ENCODE data around the gene IFT52. TPM values are rescaled to one million over a fixed set of nuclear protein-coding genes. Genes with fewer than 3 reads are reported as not detected.

The IFT52 gene
- total RNA-seq: 10 to 100 TPM; 12.6 to 19.2 TPM

GRCh38 chr20:43590392-43591303, at the start of gene IFT52:
Gene IFT52, plus strand, starts transcription at chr20:43590937. Its CDS starts 3,762 bp downstream, at chr20:43594699.
- intact Hi-C loops (cut with DNase I): no loop called here
- H3K9me3 ChIP-seq: no peaks in the 10 kb centered on the region
- no peak for TF ChIP-seq CTCF (IDR thresholded peaks at IDR 0.05)
- no peaks in the 10 kb centered on the region for H3K27me3 ChIP-seq
- H3K4me3 ChIP-seq: peak within 1 kb of the TSS; percentile 95
- peaks cover 3% of the 10 kb centered on the region for H3K4me1 ChIP-seq
- DNase-seq: peak; percentile 96
- H3K27ac ChIP-seq: peak within 1 kb of the TSS; percentile 65
- H3K9ac ChIP-seq (ENCODE audit: low read depth in 2 of 2, low read length in 2 of 2): peak within 1 kb of the TSS; percentile 72 to 81
- no peaks in the 10 kb centered on the region for H3K36me3 ChIP-seq

- no peak for TF ChIP-seq CTCF (IDR thresholded peaks at IDR 0.05)
- no peak overlapping the region for H3K27ac ChIP-seq
- H3K27me3 ChIP-seq: no peaks in the 10 kb centered on the region
- H3K9me3 ChIP-seq: no peaks in the 10 kb centered on the region
- intact Hi-C loops (cut with DNase I): no loop called here
- H3K4me1 ChIP-seq: no peaks in the 10 kb centered on the region
- no peak overlapping the region for H3K4me3 ChIP-seq
- no peak overlapping the region for H3K9ac ChIP-seq (ENCODE audit: low read depth in 2 of 2, low read length in 2 of 2)
- H3K36me3 ChIP-seq: no peaks in the 10 kb centered on the region
- no peak for DNase-seq
Measured at GRCh38 chr20:43541214-43541613, 49.5 kb upstream of the IFT52 start.

GRCh38 chr20:43542161-43542560, 48.6 kb upstream of the IFT52 start:
- Histone ChIP-seq H3K4me1 (no peaks in the 10 kb centered on the region), H3K9ac (ENCODE audit: low read depth in 2 of 2, low read length in 2 of 2) (no peak overlapping the region), H3K4me3 (no peak overlapping the region), H3K9me3 (no peaks in the 10 kb centered on the region), H3K27me3 (no peaks in the 10 kb centered on the region), H3K27ac (peak overlapping the region; percentile 39), H3K36me3 (no peaks in the 10 kb centered on the region)
- intact Hi-C loops (cut with DNase I): no loop called here
- TF ChIP-seq CTCF (IDR thresholded peaks at IDR 0.05): no peak
- peak; percentile 36 for DNase-seq

- TF ChIP-seq CTCF (IDR thresholded peaks at IDR 0.05): no peak
- Histone ChIP-seq H3K4me1 (no peaks in the 10 kb centered on the region), H3K9me3 (no peaks in the 10 kb centered on the region), H3K9ac (ENCODE audit: low read depth in 2 of 2, low read length in 2 of 2) (no peak overlapping the region), H3K4me3 (no peak overlapping the region), H3K36me3 (no peaks in the 10 kb centered on the region), H3K27ac (no peak overlapping the region), H3K27me3 (no peaks in the 10 kb centered on the region)
- intact Hi-C loops (cut with DNase I): no loop called here
- DNase-seq: no peak
Measured at GRCh38 chr20:43542674-43543073, 48.1 kb upstream of the IFT52 start.

GRCh38 chr20:43543138-43543537, 47.6 kb upstream of the IFT52 start:
- no peaks in the 10 kb centered on the region for H3K9me3 ChIP-seq
- H3K4me1 ChIP-seq: no peaks in the 10 kb centered on the region
- intact Hi-C loops (cut with DNase I): no loop called here
- TF ChIP-seq CTCF (IDR thresholded peaks at IDR 0.05): no peak
- H3K27me3 ChIP-seq: no peaks in the 10 kb centered on the region
- H3K27ac ChIP-seq: no peak overlapping the region
- H3K9ac ChIP-seq (ENCODE audit: low read depth in 2 of 2, low read length in 2 of 2): no peak overlapping the region
- no peak overlapping the region for H3K4me3 ChIP-seq
- DNase-seq: no peak
- no peaks in the 10 kb centered on the region for H3K36me3 ChIP-seq

Data from colonic mucosa (tissue), 4 donors.